MCF 10A (cell line): ENCODE data around the gene ZSWIM6. TPM values are rescaled to one million over a fixed set of nuclear protein-coding genes. Genes with fewer than 3 reads are reported as not detected.
"Not testable (repeated sequence)": the region's sequence is repeated elsewhere in the genome, so short reads cannot be mapped to it uniquely, and the experiment has no call there.

Experiments used
- BruUV-seq: library from RNA; stranded (reverse); fragments of 400-500 nt; replicated peaks from 2 replicates; lab custom pipeline; 2021; lab: Mats Ljungman, UMichigan
- CTCF ChIA-PET: fragments of 300-600 bp; sonication (Branson Sonifier 250); formaldehyde crosslinking; extraction: SDS; loops from one replicate; lab custom pipeline; 2021; ENCODE audit warnings: antibody characterized with exemption, inconsistent platforms; lab: Yijun Ruan, JAX
- POLR2A ChIA-PET: fragments of 300-600, 350-650 bp; sonication (Branson Sonifier 250); formaldehyde crosslinking; extraction: SDS; loops from one replicate; lab custom pipeline; 2020; ENCODE audit warnings: antibody characterized with exemption, inconsistent platforms; lab: Yijun Ruan, JAX
- DNase-seq: peaks from one replicate; pipeline ENCODE4 v3.0.0-alpha.2; 2018; ENCODE audit not compliant: unreplicated experiment
- H3K27ac Mint-ChIP-seq: one replicate; pipeline ENCODE4 v1.8.0; 2022; ENCODE audit warnings: mild to moderate bottlenecking, low read depth, mixed read lengths; ENCODE audit not compliant: unreplicated experiment
- H3K27me3 Mint-ChIP-seq: one replicate; pipeline ENCODE4 v1.8.0; 2022; ENCODE audit warnings: mixed read lengths; ENCODE audit not compliant: insufficient read depth, unreplicated experiment
- H3K36me3 Mint-ChIP-seq: one replicate; pipeline ENCODE4 v1.8.0; 2022; ENCODE audit warnings: mild to moderate bottlenecking, moderate library complexity, mixed read lengths; ENCODE audit not compliant: insufficient read depth, unreplicated experiment
- H3K4me1 Mint-ChIP-seq: one replicate; pipeline ENCODE4 v1.8.0; 2022; ENCODE audit warnings: mixed read lengths; ENCODE audit not compliant: insufficient read depth, unreplicated experiment
- H3K4me3 Mint-ChIP-seq: one replicate; pipeline ENCODE4 v1.8.0; 2022; ENCODE audit warnings: mild to moderate bottlenecking, moderate library complexity, mixed read lengths; ENCODE audit not compliant: unreplicated experiment
- H3K9me3 Mint-ChIP-seq: one replicate; pipeline ENCODE4 v1.8.0; 2022; ENCODE audit warnings: mixed read lengths; ENCODE audit not compliant: unreplicated experiment
- intact Hi-C: fragments of 100-400 bp; cut with micrococcal nuclease; formaldehyde crosslinking; loops from 2 replicates; pipeline ENCODE4 v1.14.1; 2022
- total RNA-seq: library from RNA; stranded (reverse); gene quantifications from 2 replicates; pipeline ENCODE4 v1.2.3, GENCODE V29; 2022
- TF ChIP-seq, protein P1 (sequence below): fragments of 200-600 bp; IDR thresholded peaks from one replicate; pipeline ENCODE4 v1.8.0; 2022; ENCODE audit warnings: antibody characterized with exemption, mild to moderate bottlenecking; ENCODE audit not compliant: unreplicated experiment

The ZSWIM6 gene
- total RNA-seq, 1 experiment from 2014 or later, result 12.0 TPM

DNA sequence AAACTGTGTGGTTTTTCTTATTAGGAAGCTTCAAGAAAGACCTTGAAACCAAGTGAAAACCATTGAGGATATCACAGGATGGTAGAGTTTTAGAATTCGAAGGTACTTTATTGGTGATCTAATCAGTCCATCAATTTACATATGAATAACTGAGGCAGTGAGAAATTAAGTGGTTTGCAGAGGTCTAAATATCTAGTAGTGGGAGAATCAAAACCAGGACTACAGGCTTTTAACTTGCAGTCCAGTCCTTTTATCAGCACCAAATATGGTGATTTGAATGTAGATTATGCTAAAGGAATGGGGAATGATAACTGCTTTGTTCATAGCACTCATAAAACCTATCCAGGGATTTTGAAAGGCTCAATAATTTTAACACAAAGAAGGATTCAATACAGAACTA, 85.8 kb downstream of the ZSWIM6 start:
- DNase-seq, result no peak
- no TSS peak for BruUV-seq
- Mint-ChIP-seq H3K9me3 (peaks cover 8% of the 10 kb centered on the region), H3K27me3 (no peaks in the 10 kb centered on the region), H3K36me3 (peaks cover 7% of the 10 kb centered on the region), H3K4me3 (no peak overlapping the region), H3K27ac (no peak overlapping the region), H3K4me1 (peaks cover 24% of the 10 kb centered on the region)
- TF ChIP-seq, protein P1, sequence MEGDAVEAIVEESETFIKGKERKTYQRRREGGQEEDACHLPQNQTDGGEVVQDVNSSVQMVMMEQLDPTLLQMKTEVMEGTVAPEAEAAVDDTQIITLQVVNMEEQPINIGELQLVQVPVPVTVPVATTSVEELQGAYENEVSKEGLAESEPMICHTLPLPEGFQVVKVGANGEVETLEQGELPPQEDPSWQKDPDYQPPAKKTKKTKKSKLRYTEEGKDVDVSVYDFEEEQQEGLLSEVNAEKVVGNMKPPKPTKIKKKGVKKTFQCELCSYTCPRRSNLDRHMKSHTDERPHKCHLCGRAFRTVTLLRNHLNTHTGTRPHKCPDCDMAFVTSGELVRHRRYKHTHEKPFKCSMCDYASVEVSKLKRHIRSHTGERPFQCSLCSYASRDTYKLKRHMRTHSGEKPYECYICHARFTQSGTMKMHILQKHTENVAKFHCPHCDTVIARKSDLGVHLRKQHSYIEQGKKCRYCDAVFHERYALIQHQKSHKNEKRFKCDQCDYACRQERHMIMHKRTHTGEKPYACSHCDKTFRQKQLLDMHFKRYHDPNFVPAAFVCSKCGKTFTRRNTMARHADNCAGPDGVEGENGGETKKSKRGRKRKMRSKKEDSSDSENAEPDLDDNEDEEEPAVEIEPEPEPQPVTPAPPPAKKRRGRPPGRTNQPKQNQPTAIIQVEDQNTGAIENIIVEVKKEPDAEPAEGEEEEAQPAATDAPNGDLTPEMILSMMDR, result no peak
- CTCF ChIA-PET, result no interaction called here
- intact Hi-C loops, result no loop called here
- POLR2A ChIA-PET, result no interaction called here

DNA sequence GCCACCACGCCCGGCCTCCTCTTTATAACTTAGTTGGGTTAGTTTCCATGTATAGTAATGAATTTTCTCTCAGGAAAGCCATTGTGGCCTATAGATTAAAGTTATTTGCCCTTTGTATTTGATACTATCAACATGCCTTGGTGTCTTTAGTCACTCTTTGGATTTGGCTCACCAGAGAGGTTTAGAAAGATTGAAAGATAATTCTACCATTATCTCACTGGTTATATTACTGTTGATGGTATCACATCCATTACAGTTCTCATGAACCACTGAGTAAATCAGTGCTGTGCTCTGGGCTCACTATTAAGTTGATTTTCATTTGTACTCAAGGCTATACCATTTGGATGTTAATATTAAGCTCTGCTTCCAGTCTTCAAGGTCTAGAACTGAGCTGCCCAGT, 87.0 kb downstream of the ZSWIM6 start:
- no peak overlapping the region for H3K27ac Mint-ChIP-seq
- no peaks in the 10 kb centered on the region for H3K27me3 Mint-ChIP-seq
- peaks cover 26% of the 10 kb centered on the region for H3K4me1 Mint-ChIP-seq
- peaks cover under 1% of the 10 kb centered on the region for H3K36me3 Mint-ChIP-seq
- no TSS peak for BruUV-seq
- ChIA-PET CTCF (no interaction called here), POLR2A (interaction anchor here (0.6 kb wide), 1 partner anchor 276 kb away, joined by 3 read pairs; no protein-coding TSS in a partner anchor)
- H3K9me3 Mint-ChIP-seq, result peaks cover 2% of the 10 kb centered on the region
- no peak for DNase-seq
- no peak overlapping the region for H3K4me3 Mint-ChIP-seq
- intact Hi-C loops, result no loop called here
- TF ChIP-seq, protein P1, result no peak

DNA sequence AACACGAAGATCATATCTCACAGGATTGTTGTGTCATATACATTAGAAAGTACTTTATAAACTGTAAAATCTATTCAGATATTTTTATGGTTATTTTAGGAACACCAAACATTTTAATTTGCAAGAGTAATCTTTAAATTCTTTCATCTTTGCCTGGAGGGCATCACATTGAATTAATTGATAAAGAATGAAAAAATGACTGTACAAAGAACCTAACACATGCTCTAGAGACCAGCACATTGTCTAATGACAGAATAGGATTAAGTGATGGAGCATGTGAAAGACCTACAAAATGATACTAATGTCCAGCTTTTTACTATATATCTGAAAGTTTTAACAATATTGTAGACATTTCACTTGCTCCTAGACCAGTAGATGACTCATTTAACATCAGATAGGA, 88.0 kb downstream of the ZSWIM6 start:
- Mint-ChIP-seq H3K4me3 (no peak overlapping the region), H3K27me3 (no peaks in the 10 kb centered on the region), H3K36me3 (no peaks in the 10 kb centered on the region), H3K27ac (no peak overlapping the region), H3K4me1 (peaks cover 23% of the 10 kb centered on the region), H3K9me3 (no peaks in the 10 kb centered on the region)
- ChIA-PET POLR2A (interaction anchor here (0.7 kb wide), 1 partner anchor 12 kb away, joined by 3 read pairs; no protein-coding TSS in a partner anchor), CTCF (interaction anchor here (0.7 kb wide), 2 partner anchors 18 to 81 kb away, joined by 3 read pairs; no protein-coding TSS in a partner anchor)
- no peak for DNase-seq
- no TSS peak for BruUV-seq
- intact Hi-C loops, result no loop called here
- TF ChIP-seq, protein P1, result no peak

DNA sequence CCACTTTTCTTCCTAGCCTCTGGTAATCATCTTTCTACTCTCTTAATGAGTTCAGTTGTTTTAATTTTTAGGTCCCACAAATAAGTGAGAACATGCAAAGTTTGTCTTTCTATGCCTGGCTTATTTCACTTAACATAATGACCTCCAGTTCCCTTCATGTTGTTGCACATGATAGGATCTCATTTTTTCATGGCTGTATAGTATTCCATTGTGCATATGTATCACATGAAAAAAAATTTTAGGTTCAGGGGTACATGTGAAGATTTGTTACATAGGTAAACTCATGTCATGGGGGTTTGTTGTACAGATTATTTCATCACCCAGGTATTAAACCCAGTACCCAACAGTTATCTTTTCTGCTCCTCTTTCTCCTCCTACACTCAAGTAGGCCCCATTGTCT, 89.2 kb downstream of the ZSWIM6 start:
- BruUV-seq, H3K4me3 Mint-ChIP-seq, H3K9me3 Mint-ChIP-seq, H3K36me3 Mint-ChIP-seq, H3K27ac Mint-ChIP-seq, intact Hi-C loops, POLR2A ChIA-PET, DNase-seq, H3K27me3 Mint-ChIP-seq: not testable (repeated sequence)
- CTCF ChIA-PET, result interaction anchor here (0.6 kb wide), 1 partner anchor 793 kb away, joined by 5 read pairs; no protein-coding TSS in a partner anchor
- peaks cover 18% of the 10 kb centered on the region for H3K4me1 Mint-ChIP-seq
